LNCaP clone FGC (cell line): ENCODE data around the gene COL17A1.

Source experiments
- DNase-seq: peaks from one replicate; pipeline ENCODE4 v3.0.0-alpha.2; 2011; ENCODE audit warnings: low read depth
- H3K4me3 ChIP-seq: 2 replicates; pipeline ENCODE4 v1.5.1; 2011; ENCODE audit warnings: mild to moderate bottlenecking, low read depth, low read length, control low read depth
- TF ChIP-seq, protein P1 (sequence below): IDR thresholded peaks from 2 replicates; pipeline ENCODE4 v1.5.1; 2012; ENCODE audit warnings: mild to moderate bottlenecking; ENCODE audit not compliant: control insufficient read depth, insufficient read depth; ENCODE audit errors: extremely low read depth

The COL17A1 gene

DNA sequence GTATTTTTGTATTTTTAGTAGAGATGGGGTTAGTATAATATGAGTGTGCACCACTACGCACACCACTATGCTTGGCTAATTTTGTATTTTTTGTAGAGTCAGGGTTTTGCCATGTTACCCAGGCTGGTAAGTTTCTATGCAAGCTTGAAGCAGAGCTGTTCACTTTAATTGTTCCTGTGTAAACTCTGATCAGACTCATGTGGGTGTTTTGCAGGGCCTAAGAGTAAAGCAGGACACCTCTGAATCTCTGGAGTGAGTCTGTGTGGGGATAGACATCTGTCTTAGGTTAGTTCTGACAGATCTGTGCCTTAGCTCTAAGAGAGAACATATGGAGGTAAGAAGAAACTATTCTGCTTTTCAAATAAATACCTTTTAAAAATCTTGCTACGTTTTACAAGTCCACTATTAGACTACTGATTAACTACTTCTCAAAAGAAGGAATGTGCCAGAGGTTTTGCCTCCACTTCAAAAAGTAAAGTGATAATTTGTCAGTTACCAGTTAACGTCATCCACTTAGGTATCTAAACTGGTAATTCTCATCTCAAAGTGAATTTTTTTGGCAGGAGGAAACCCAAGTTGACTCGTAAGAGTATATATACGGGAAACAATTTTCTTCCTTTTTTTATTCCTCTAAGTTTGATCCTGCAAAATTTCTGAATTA, 1.1 kb downstream of the COL17A1 start:
- TF ChIP-seq, protein P1, sequence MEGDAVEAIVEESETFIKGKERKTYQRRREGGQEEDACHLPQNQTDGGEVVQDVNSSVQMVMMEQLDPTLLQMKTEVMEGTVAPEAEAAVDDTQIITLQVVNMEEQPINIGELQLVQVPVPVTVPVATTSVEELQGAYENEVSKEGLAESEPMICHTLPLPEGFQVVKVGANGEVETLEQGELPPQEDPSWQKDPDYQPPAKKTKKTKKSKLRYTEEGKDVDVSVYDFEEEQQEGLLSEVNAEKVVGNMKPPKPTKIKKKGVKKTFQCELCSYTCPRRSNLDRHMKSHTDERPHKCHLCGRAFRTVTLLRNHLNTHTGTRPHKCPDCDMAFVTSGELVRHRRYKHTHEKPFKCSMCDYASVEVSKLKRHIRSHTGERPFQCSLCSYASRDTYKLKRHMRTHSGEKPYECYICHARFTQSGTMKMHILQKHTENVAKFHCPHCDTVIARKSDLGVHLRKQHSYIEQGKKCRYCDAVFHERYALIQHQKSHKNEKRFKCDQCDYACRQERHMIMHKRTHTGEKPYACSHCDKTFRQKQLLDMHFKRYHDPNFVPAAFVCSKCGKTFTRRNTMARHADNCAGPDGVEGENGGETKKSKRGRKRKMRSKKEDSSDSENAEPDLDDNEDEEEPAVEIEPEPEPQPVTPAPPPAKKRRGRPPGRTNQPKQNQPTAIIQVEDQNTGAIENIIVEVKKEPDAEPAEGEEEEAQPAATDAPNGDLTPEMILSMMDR, result no peak
- no peak overlapping the region for H3K4me3 ChIP-seq
- no peak for DNase-seq

DNA sequence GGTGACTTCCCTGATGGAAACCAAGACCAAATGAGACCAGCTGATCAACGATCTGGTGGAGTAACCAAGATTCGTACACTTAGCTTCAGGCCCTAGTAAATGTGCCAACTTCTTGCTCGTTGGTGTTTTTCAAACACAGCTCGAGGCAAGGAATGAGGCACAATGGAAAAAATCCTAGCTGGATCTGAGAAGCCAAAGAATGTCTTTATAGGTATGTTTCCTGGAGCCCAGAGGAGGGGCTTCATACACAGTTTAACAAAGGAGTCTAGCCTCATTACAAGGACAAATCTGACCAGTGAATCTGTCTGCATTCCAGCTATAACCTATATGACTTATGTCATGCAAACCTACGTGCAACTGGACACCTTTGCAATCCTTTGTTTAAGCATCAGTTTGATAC, 3.7 kb downstream of the COL17A1 start:
- TF ChIP-seq, protein P1, result no peak
- no peak overlapping the region for H3K4me3 ChIP-seq
- DNase-seq, result no peak

DNA sequence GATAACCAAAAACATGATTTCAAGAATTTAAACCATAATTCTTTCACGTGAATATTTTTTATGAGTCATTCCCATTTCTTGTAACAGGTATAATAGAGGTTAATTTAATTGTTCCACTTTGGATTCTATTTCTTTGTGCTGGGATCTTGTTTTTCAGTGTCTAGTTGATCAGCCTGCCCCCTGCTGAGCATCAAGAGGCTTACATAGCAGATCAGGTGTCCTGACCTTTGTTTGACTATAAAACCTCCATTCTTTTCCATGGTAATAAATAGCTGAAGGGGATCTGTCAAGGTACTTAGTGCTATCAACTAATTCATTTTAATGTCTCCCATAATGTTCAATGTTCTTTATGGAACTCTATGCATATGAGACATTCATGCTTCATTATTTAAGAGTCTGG, 4.9 kb downstream of the COL17A1 start:
- TF ChIP-seq, protein P1, result peak; percentile 53
- peak; percentile 42 for DNase-seq
- H3K4me3 ChIP-seq, result no peak overlapping the region

DNA sequence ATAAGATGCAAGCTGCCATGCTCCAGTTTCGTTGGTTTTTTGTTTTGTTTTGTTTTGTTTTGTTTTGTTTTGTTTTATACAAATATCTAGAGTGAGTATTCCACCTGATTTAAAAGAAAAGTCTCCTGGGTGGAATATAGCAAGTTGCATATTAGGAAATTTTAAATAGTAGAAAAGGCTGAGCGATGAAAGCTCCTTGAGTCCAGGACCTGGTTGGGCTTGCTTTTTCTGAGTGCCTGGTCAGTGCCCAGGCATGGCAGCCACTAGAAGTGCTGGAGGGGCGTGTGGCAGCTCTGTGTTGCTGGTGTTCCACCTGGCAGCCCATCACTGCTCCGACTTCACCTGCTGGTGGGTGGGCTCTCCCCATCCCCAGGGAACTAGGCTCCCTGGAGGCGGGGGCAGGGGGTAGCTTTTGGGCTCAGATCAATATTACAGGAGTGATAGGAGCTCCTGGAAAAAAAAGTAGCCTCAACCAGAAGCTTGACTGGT, 8.0 kb downstream of the COL17A1 start:
- H3K4me3 ChIP-seq, result no peak overlapping the region
- TF ChIP-seq, protein P1, result no peak
- no peak for DNase-seq

DNA sequence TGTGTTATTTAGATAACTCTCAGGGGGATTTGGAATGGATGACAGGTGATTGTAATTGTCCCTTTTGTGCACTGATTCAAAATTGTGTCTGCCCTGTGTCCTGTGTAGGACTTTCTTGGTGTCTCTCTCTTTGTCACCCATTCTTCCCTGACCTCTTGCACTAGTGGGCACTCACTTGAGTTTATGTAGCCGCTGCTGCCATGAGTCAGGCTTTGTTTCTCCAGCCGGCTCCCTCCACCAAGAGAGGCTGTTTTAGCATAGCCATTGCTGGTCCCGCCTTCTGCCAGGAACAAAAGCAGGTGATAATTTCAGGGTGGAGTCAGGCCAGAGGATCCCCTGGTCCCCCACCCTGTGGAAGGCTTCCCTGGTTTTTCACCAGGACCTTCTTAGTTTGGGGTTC, 8.4 kb downstream of the COL17A1 start:
- H3K4me3 ChIP-seq, result no peak overlapping the region
- TF ChIP-seq, protein P1, result no peak
- DNase-seq, result no peak

DNA sequence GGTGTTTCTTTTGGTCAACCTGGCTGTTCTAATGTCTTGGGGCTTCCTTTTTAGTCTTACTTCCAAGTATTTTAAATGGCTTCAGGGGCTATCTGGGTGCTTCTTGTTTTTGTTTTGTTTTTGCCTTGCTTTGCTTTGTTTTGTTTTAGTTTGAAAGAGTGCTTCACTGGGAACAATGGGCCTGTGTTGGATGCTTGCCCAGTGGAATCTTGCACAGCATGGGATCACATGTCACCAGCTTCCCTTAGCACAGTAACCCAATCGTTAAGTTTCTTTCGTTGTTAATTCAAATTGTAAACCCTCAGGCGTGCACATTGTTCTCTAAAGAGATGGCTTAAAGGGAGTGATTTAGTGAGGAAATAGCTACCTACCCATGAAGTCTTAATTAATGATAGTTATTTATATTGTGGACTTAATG, 8.9 kb downstream of the COL17A1 start:
- TF ChIP-seq, protein P1, result no peak
- H3K4me3 ChIP-seq, result no peak overlapping the region
- DNase-seq, result peak; percentile 7

DNA sequence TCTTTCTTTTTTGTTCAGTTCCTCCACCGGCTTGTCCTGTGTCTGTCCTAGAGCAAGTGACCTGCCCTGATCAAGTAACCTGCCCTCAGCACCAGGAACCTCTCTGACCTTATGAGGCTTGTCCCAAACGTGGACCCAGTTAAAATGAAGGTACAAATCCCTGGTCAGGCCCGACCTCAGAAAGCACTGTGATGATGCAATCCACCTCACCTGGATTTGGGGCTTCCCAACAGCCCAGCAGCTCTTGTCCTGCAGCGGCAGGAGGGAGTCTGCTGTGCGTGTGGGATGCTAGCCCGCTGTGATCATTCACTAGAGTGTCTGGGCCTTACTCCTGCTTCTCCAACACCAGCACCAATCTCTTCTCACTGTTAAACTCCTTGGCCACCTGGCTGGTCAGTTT, 11.2 kb downstream of the COL17A1 start:
- no peak for DNase-seq
- H3K4me3 ChIP-seq, result no peak overlapping the region
- TF ChIP-seq, protein P1, result no peak
